NB4 (cell line): ENCODE results near the gene DNPH1.

Experiments
- DNase-seq: peaks from one replicate; pipeline ENCODE4 v3.0.0; 2010; ENCODE audit warnings: low read depth
- H3K4me3 ChIP-seq: one replicate; pipeline ENCODE4 v1.5.1; 2011; ENCODE audit warnings: mild to moderate bottlenecking, low read depth, low read length, moderate library complexity
- CTCF ChIP-seq: IDR thresholded peaks from one replicate; pipeline ENCODE4 v1.5.1; 2012; ENCODE audit warnings: low read depth, low read length
- MAX ChIP-seq: IDR thresholded peaks from 2 replicates; pipeline ENCODE4 v1.6.1; 2011; ENCODE audit warnings: low read depth, low read length
- MYC ChIP-seq: IDR thresholded peaks from 2 replicates; pipeline ENCODE4 v1.6.1; 2011; ENCODE audit warnings: low read depth, low read length
- POLR2A ChIP-seq: IDR thresholded peaks from 2 replicates; pipeline ENCODE4 v1.6.1; 2011; ENCODE audit warnings: mild to moderate bottlenecking; ENCODE audit not compliant: insufficient read length; ENCODE audit errors: extremely low read depth

The DNPH1 gene

GRCh38 chr6:43211955-43212354 lies 17.3 kb downstream of the DNPH1 start:
- no peak overlapping the region for H3K4me3 ChIP-seq
- TF ChIP-seq CTCF (no peak), POLR2A (no peak), MYC (no peak), MAX (no peak)
- DNase-seq: no peak

- DNase-seq: no peak
- H3K4me3 ChIP-seq: no peak overlapping the region
- no peak for TF ChIP-seq MAX
These were observed 22.0 kb downstream of the DNPH1 start for GRCh38 chr6:43207286-43207685.

GRCh38 chr6:43205849-43206248 lies 23.4 kb downstream of the DNPH1 start:
- no peak for DNase-seq
- no peak overlapping the region for H3K4me3 ChIP-seq
- TF ChIP-seq MYC: no peak
- TF ChIP-seq MAX: no peak
- no peak for TF ChIP-seq POLR2A

- no peak overlapping the region for H3K4me3 ChIP-seq
- no peak for DNase-seq
- no peak for TF ChIP-seq MYC
- no peak for TF ChIP-seq CTCF
- no peak for TF ChIP-seq POLR2A
- TF ChIP-seq MAX: no peak
These were observed 24.8 kb downstream of the DNPH1 start for GRCh38 chr6:43204271-43205105.

- no peak for DNase-seq
- no peak overlapping the region for H3K4me3 ChIP-seq
- TF ChIP-seq POLR2A: no peak
These were observed 25.6 kb downstream of the DNPH1 start for GRCh38 chr6:43203718-43204095.

GRCh38 chr6:43203029-43203717 lies 26.1 kb downstream of the DNPH1 start:
- DNase-seq: no peak
- TF ChIP-seq POLR2A (no peak), MYC (no peak), CTCF (no peak), MAX (no peak)
- no peak overlapping the region for H3K4me3 ChIP-seq

- no peak for TF ChIP-seq MYC
- TF ChIP-seq MAX: no peak
- DNase-seq: no peak
These were observed 26.8 kb downstream of the DNPH1 start for GRCh38 chr6:43202451-43202850.

More at GRCh38 chr6:43202451-43202850, 26.8 kb downstream of the DNPH1 start:
- no peak overlapping the region for H3K4me3 ChIP-seq
